K562 (cell line): Measurements from ENCODE around the gene RAB31. TPM values are rescaled to one million over a fixed set of nuclear protein-coding genes. Genes with fewer than 3 reads are reported as not detected.

Experiments used
- ATF2 ChIP-seq: sonication (generic); formaldehyde crosslinking; IDR thresholded peaks from 2 replicates; pipeline ENCODE4 v1.8.1; 2022; ENCODE audit warnings: missing genetic modification reagents
- BCOR ChIP-seq: fragments of 450-650 bp; IDR thresholded peaks from 2 replicates; pipeline ENCODE4 v1.6.1; 2016
- CBFB ChIP-seq: sonication (generic); formaldehyde crosslinking; IDR thresholded peaks from 2 replicates; pipeline ENCODE4 v1.4.0; 2020; ENCODE audit warnings: mild to moderate bottlenecking, missing genetic modification reagents
- CCAR2 ChIP-seq: fragments of 200-400 bp; formaldehyde crosslinking; IDR thresholded peaks from 2 replicates; pipeline ENCODE4 v1.6.1; 2017; ENCODE audit warnings: mild to moderate bottlenecking, low read depth, low read length
- E2F6 ChIP-seq, 2 experiments: IDR thresholded peaks; 2 replicates each; pipeline ENCODE4 v1.6.1; 2011; ENCODE audit warnings: borderline replicate concordance in 1 of 2, control low read depth in 1 of 2, low read depth in 1 of 2, low read length in 1 of 2, mild to moderate bottlenecking in 1 of 2, mixed read lengths in 1 of 2, moderate library complexity in 1 of 2; ENCODE audit not compliant: insufficient read depth in 1 of 2, insufficient read length in 1 of 2, poor library complexity in 1 of 2, severe bottlenecking in 1 of 2; ENCODE audit errors: extremely low read depth in 1 of 2
- EHMT2 ChIP-seq: fragments of 450-650 bp; IDR thresholded peaks from 2 replicates; pipeline ENCODE4 v1.6.1; 2018; ENCODE audit warnings: antibody characterized with exemption
- KLF1 ChIP-seq: fragments of 450-650 bp; IDR thresholded peaks from 2 replicates; pipeline ENCODE4 v1.6.1; 2016; ENCODE audit warnings: missing genetic modification characterization, missing compliant biosample characterization
- PHB2 ChIP-seq: fragments of 450-650 bp; IDR thresholded peaks from 2 replicates; pipeline ENCODE4 v1.6.1; 2017; ENCODE audit warnings: low read depth
- POLR3G ChIP-seq: IDR thresholded peaks from 2 replicates; pipeline ENCODE4 v1.6.1; 2011; ENCODE audit not compliant: insufficient read length, insufficient replicate concordance; ENCODE audit errors: extremely low read depth
- TCF7L2 ChIP-seq: fragments of 150-350 bp; IDR thresholded peaks from 2 replicates; pipeline ENCODE4 v1.6.1; 2016; ENCODE audit warnings: low read depth, mild to moderate bottlenecking, low read length, moderate library complexity
- polyA plus RNA-seq, 8 experiments: library from polyadenylated mRNA; depleted of rRNA in 4 of 8; stranded (reverse) in 5 of 8; unstranded in 3 of 8; fragments of >200 nt; fragmentation: Nextera tagmentation in 2 of 8; fragmentation: Illumina TruSeq in 1 of 8; extraction: Ambion mirVana in 2 of 8; extraction: Trizol in 1 of 8; gene quantifications; 2 replicates each; pipeline versions ENCODE4 v1.2.1 to v1.2.3, GENCODE V29; 2011 to 2014; ENCODE audit warnings: inconsistent platforms in 1 of 8, missing spikeins in 1 of 8
- total RNA-seq, 7 experiments: library from RNA; depleted of rRNA in 6 of 7; stranded (reverse); fragments of >200 nt in 6 of 7; fragmentation: Illumina TruSeq in 2 of 7; extraction: Trizol in 2 of 7; gene quantifications; 2 replicates each; pipeline versions ENCODE4 v1.2.1 to v1.2.3, GENCODE V29; 2011 to 2021; ENCODE audit warnings: low replicate concordance in 1 of 7
- TF ChIP-seq, protein P1 (sequence below): fragments of 450-650 bp; IDR thresholded peaks from 2 replicates; pipeline ENCODE4 v1.6.1; 2016; ENCODE audit warnings: mild to moderate bottlenecking, moderate library complexity
- TF ChIP-seq, protein P2 (sequence below), 2 experiments: fragments of 250-450 bp in 1 of 2; fragments of 450-650 bp in 1 of 2; sonication (Bioruptor Pico) in 1 of 2; IDR thresholded peaks; 2 replicates each; pipeline versions ENCODE4 v1.6.1 to v1.8.0; 2016 to 2021; ENCODE audit warnings: mild to moderate bottlenecking in 2 of 2, moderate library complexity in 2 of 2, missing compliant biosample characterization in 1 of 2, missing genetic modification characterization in 1 of 2

Gene RAB31
- total and polyA plus RNA-seq, 9 of the 15 experiments (the other 6 are each of a cell fraction or from before 2014, with no cell fraction given), result 20.7 to 70.4 (median 41.3) TPM

GRCh38 chr18:9869715-9870430 is 161.8 kb downstream of the RAB31 start (continued):
- TF ChIP-seq, protein P1, sequence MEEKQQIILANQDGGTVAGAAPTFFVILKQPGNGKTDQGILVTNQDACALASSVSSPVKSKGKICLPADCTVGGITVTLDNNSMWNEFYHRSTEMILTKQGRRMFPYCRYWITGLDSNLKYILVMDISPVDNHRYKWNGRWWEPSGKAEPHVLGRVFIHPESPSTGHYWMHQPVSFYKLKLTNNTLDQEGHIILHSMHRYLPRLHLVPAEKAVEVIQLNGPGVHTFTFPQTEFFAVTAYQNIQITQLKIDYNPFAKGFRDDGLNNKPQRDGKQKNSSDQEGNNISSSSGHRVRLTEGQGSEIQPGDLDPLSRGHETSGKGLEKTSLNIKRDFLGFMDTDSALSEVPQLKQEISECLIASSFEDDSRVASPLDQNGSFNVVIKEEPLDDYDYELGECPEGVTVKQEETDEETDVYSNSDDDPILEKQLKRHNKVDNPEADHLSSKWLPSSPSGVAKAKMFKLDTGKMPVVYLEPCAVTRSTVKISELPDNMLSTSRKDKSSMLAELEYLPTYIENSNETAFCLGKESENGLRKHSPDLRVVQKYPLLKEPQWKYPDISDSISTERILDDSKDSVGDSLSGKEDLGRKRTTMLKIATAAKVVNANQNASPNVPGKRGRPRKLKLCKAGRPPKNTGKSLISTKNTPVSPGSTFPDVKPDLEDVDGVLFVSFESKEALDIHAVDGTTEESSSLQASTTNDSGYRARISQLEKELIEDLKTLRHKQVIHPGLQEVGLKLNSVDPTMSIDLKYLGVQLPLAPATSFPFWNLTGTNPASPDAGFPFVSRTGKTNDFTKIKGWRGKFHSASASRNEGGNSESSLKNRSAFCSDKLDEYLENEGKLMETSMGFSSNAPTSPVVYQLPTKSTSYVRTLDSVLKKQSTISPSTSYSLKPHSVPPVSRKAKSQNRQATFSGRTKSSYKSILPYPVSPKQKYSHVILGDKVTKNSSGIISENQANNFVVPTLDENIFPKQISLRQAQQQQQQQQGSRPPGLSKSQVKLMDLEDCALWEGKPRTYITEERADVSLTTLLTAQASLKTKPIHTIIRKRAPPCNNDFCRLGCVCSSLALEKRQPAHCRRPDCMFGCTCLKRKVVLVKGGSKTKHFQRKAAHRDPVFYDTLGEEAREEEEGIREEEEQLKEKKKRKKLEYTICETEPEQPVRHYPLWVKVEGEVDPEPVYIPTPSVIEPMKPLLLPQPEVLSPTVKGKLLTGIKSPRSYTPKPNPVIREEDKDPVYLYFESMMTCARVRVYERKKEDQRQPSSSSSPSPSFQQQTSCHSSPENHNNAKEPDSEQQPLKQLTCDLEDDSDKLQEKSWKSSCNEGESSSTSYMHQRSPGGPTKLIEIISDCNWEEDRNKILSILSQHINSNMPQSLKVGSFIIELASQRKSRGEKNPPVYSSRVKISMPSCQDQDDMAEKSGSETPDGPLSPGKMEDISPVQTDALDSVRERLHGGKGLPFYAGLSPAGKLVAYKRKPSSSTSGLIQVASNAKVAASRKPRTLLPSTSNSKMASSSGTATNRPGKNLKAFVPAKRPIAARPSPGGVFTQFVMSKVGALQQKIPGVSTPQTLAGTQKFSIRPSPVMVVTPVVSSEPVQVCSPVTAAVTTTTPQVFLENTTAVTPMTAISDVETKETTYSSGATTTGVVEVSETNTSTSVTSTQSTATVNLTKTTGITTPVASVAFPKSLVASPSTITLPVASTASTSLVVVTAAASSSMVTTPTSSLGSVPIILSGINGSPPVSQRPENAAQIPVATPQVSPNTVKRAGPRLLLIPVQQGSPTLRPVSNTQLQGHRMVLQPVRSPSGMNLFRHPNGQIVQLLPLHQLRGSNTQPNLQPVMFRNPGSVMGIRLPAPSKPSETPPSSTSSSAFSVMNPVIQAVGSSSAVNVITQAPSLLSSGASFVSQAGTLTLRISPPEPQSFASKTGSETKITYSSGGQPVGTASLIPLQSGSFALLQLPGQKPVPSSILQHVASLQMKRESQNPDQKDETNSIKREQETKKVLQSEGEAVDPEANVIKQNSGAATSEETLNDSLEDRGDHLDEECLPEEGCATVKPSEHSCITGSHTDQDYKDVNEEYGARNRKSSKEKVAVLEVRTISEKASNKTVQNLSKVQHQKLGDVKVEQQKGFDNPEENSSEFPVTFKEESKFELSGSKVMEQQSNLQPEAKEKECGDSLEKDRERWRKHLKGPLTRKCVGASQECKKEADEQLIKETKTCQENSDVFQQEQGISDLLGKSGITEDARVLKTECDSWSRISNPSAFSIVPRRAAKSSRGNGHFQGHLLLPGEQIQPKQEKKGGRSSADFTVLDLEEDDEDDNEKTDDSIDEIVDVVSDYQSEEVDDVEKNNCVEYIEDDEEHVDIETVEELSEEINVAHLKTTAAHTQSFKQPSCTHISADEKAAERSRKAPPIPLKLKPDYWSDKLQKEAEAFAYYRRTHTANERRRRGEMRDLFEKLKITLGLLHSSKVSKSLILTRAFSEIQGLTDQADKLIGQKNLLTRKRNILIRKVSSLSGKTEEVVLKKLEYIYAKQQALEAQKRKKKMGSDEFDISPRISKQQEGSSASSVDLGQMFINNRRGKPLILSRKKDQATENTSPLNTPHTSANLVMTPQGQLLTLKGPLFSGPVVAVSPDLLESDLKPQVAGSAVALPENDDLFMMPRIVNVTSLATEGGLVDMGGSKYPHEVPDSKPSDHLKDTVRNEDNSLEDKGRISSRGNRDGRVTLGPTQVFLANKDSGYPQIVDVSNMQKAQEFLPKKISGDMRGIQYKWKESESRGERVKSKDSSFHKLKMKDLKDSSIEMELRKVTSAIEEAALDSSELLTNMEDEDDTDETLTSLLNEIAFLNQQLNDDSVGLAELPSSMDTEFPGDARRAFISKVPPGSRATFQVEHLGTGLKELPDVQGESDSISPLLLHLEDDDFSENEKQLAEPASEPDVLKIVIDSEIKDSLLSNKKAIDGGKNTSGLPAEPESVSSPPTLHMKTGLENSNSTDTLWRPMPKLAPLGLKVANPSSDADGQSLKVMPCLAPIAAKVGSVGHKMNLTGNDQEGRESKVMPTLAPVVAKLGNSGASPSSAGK, result no peak
- TF ChIP-seq PHB2 (no peak), E2F6 (IDR thresholded peaks at IDR 0.05; ENCODE audit: borderline replicate concordance in 1 of 2, extremely low read depth in 1 of 2, insufficient read depth in 1 of 2, insufficient read length in 1 of 2, low read depth in 1 of 2, low read length in 1 of 2, poor library complexity in 1 of 2, severe bottlenecking in 1 of 2) (peak in 1 of 2 experiments; percentile 19), KLF1 (0 out of 2 replicates have a peak, but pooled peaks have one; percentile 35), CBFB (CRISPR knock-in tag) (no peak), BCOR (no peak), CCAR2 (no peak), EHMT2 (peak; percentile 79; the same call in 1 of the 2 replicates), ATF2 (CRISPR knock-in tag) (no peak), TCF7L2 (no peak), POLR3G (no peak)
- TF ChIP-seq, protein P2, sequence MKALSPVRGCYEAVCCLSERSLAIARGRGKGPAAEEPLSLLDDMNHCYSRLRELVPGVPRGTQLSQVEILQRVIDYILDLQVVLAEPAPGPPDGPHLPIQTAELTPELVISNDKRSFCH (CRISPR knock-in tag; IDR thresholded peaks at IDR 0.05), result no peak; the same call in 1 of the 2 replicates
- TF ChIP-seq, protein P2 (tag; IDR thresholded peaks at IDR 0.05), result peak; percentile 80
